ENCODE results near the gene AFF3. TPM values are rescaled to one million over a fixed set of nuclear protein-coding genes. Genes with fewer than 3 reads are reported as not detected.
A peak's percentile ranks its signal among the peaks of the same experiment; 100 is the strongest.

Gene AFF3
- total and polyA plus RNA-seq, 2 of the 8 experiments (the other 6 are each of a cell fraction or from before 2014, with no cell fraction given), result 0.27 to 3.0 TPM

DNA sequence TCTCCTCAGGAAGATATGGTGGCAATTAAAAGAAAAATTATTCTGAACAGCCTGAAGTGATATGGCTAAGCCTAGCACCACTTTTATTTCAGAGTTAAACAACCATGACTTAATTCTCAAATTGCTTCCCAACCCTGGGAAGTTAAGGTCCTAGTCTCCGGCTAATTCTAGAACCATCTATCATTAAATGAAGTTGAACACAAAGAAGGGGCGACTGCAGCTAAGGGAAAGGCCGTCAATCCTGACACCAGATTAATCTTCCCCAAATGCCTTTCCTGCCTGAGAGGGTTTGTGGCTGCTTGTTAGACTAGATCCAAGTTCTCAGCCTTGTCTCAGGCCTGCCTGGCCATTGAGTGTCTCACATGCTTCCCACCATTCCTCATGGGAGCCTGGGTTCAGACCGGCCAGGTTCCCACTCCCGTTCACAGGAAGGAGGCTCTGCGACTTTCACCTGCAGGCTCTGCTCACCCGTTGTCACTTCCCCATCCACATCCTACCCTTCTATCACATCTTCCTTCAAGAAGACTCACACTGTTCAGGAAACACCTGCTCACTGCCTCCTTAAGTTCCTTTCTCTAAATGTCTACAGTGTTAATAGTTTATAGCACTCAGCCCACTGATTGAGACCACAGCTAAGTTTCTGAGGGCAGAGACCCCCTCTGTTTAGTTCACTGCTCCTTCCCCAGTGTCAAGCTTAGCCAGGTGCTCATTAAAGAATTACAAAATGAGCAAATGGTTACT lies 369.6 kb downstream of the AFF3 start:
- Histone ChIP-seq H3K9me3 (ENCODE audit: insufficient read depth in 2 of 2, low read depth in 1 of 2, low read length in 1 of 2) (no peaks in the 10 kb centered on the region), H3K27ac (ENCODE audit: low read depth, low read length) (no peak overlapping the region), H2BK15ac (ENCODE audit: low read length) (no peak overlapping the region), H3K14ac (ENCODE audit: insufficient read length) (no peak overlapping the region), H3K27me3 (replicated peaks in 1 of 4; ENCODE audit: control insufficient read depth in 3 of 4, extremely low read depth in 1 of 4, insufficient read depth in 3 of 4, low read length in 3 of 4) (no peaks in the 10 kb centered on the region), H3K56ac (replicated peaks; ENCODE audit: insufficient read length, low read depth, low read length) (no peak overlapping the region), H3K4ac (replicated peaks; ENCODE audit: insufficient read length, low read depth, low read length) (no peak overlapping the region), H3K23me2 (ENCODE audit: low read depth, low read length) (no peaks in the 10 kb centered on the region), H3K23ac (ENCODE audit: insufficient read length) (no peak overlapping the region), H2BK20ac (ENCODE audit: low read length) (no peak overlapping the region), H3K9ac (replicated peaks in 1 of 4; ENCODE audit: extremely low read depth in 1 of 4, low read depth in 3 of 4, low read length in 3 of 4) (no peak overlapping the region), H3K4me2 (ENCODE audit: insufficient read depth in 1 of 2, low read depth in 2 of 2, low read length in 2 of 2) (no peak overlapping the region), H3K4me1 (replicated peaks in 1 of 4; ENCODE audit: control insufficient read depth in 3 of 4, insufficient read depth in 4 of 4, low read length in 3 of 4) (no peaks in the 10 kb centered on the region), H3K4me3 (ENCODE audit: extremely low read depth in 1 of 4, insufficient read depth in 2 of 4, low read depth in 3 of 4, low read length in 4 of 4) (no peak overlapping the region), H4K20me1 (replicated peaks in 1 of 2; ENCODE audit: control insufficient read depth in 1 of 2, insufficient read depth in 2 of 2, low read length in 2 of 2) (no peaks in the 10 kb centered on the region), H2BK5ac (ENCODE audit: low read depth, low read length) (no peak overlapping the region), H2BK12ac (ENCODE audit: low read depth, low read length) (no peak overlapping the region), H4K91ac (replicated peaks; ENCODE audit: insufficient read length, low read length) (no peak overlapping the region), H3K36me3 (ENCODE audit: control insufficient read depth in 2 of 4, insufficient read depth in 4 of 4, low read length in 3 of 4) (no peaks in the 10 kb centered on the region), H3K18ac (ENCODE audit: extremely low read depth, low read length) (no peak overlapping the region), H4K5ac (ENCODE audit: insufficient read length, low read depth, low read length) (no peak overlapping the region), H3K79me2 (ENCODE audit: control insufficient read depth in 1 of 2, insufficient read depth in 2 of 2, low read length in 2 of 2) (no peaks in the 10 kb centered on the region), H4K8ac (ENCODE audit: extremely low read depth, insufficient read depth, low read length) (no peak overlapping the region), H2AK5ac (ENCODE audit: low read depth, low read length) (no peak overlapping the region), H3K79me1 (ENCODE audit: low read depth, low read length) (no peaks in the 10 kb centered on the region), H2AFZ (ENCODE audit: low read length) (0 out of 2 replicates have a peak overlapping the region, but pooled peaks have one; percentile 11), H2BK120ac (replicated peaks; ENCODE audit: low read depth, low read length) (no peak overlapping the region)
- CTCF ChIA-PET (ENCODE audit: partially characterized antibody), result no interaction called here
- FAIRE-seq, result no peak
- DNase-seq (ENCODE audit: low read depth in 1 of 2, low spot score in 2 of 2), result no peak
- 92% methylated on average over 7 of the region's 7 CpGs; no CpG with 5 or more reads in 1 of the 2 experiments for WGBS, 2 experiments (ENCODE audit: extremely low coverage in 1 of 2, insufficient coverage in 1 of 2, insufficient read length in 1 of 2, insufficient replicate concordance in 2 of 2, low coverage in 1 of 2, low lambda C conversion rate in 2 of 2, missing lambda C conversion rate in 1 of 2)
- POLR2A ChIA-PET (ENCODE audit: partially characterized antibody), result no interaction called here
- TF ChIP-seq ASH2L (IDR thresholded peaks at IDR 0.05; ENCODE audit: low read length) (no peak), GTF2F1 (IDR thresholded peaks at IDR 0.05; ENCODE audit: borderline replicate concordance, low read depth, low read length) (no peak), BRCA1 (IDR thresholded peaks at IDR 0.05; ENCODE audit: low read depth, low read length) (no peak), SP4 (IDR thresholded peaks at IDR 0.05; ENCODE audit: low read length) (no peak), TAF7 (optimal IDR thresholded peaks at IDR 0.05; ENCODE audit: borderline replicate concordance, low read depth, low read length) (no peak), TEAD4 (IDR thresholded peaks at IDR 0.05; ENCODE audit: low read depth, low read length) (no peak), JUND (IDR thresholded peaks at IDR 0.05; ENCODE audit: low read length) (no peak), SUZ12 (IDR thresholded peaks at IDR 0.05; ENCODE audit: low read length) (no peak), KDM5A (IDR thresholded peaks at IDR 0.05; ENCODE audit: low read length) (no peak), YY1 (IDR thresholded peaks at IDR 0.05; ENCODE audit: low read depth, low read length) (no peak), KDM1A (IDR thresholded peaks at IDR 0.05; ENCODE audit: borderline replicate concordance, low read length) (no peak), PHF8 (conservative IDR thresholded peaks at IDR 0.05; ENCODE audit: low read depth, low read length) (no peak)
- TF ChIP-seq, protein P1, sequence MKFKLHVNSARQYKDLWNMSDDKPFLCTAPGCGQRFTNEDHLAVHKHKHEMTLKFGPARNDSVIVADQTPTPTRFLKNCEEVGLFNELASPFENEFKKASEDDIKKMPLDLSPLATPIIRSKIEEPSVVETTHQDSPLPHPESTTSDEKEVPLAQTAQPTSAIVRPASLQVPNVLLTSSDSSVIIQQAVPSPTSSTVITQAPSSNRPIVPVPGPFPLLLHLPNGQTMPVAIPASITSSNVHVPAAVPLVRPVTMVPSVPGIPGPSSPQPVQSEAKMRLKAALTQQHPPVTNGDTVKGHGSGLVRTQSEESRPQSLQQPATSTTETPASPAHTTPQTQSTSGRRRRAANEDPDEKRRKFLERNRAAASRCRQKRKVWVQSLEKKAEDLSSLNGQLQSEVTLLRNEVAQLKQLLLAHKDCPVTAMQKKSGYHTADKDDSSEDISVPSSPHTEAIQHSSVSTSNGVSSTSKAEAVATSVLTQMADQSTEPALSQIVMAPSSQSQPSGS (IDR thresholded peaks at IDR 0.05; ENCODE audit: low read length), result no peak
